GM12801 (cell line): ENCODE results near the gene NINJ2.

ENCODE experiments used
- CTCF ChIP-seq: IDR thresholded peaks from one replicate; pipeline ENCODE4 v1.5.1; 2011; ENCODE audit warnings: control low read depth; ENCODE audit not compliant: insufficient read length; ENCODE audit errors: extremely low read depth

Gene NINJ2

GRCh38 chr12:632102-632696 is 31.0 kb downstream of the NINJ2 start:
- TF ChIP-seq CTCF, result no peak

- TF ChIP-seq CTCF, result no peak
Measured at GRCh38 chr12:630656-631632, 32.3 kb downstream of the NINJ2 start.

GRCh38 chr12:627863-628741 is 35.1 kb downstream of the NINJ2 start:
- no peak for TF ChIP-seq CTCF

- no peak for TF ChIP-seq CTCF
Measured at GRCh38 chr12:627285-627684, 36.0 kb downstream of the NINJ2 start.

- TF ChIP-seq CTCF, result no peak
Measured at GRCh38 chr12:625998-626397, 37.2 kb downstream of the NINJ2 start.

- no peak for TF ChIP-seq CTCF
Measured at GRCh38 chr12:623865-624372, 39.3 kb downstream of the NINJ2 start.
